Activated CD4-positive, alpha-beta T cell treated with anti-CD3 and anti-CD28 coated beads, Interleukin-2, amount 50 U/mL, for 4 hours (primary cell): Measurements from ENCODE around the gene EXOC3L4.

Experiments
- DNase-seq, 2 experiments: peaks; one replicate each; pipeline ENCODE4 v3.0.0-alpha.2; 2020

EXOC3L4 gene

GRCh38 chr14:103123634-103124500 lies 29.3 kb downstream of the EXOC3L4 start:
- DNase-seq, result no peak

GRCh38 chr14:103124501-103125001 lies 30.0 kb downstream of the EXOC3L4 start:
- no peak for DNase-seq

GRCh38 chr14:103125098-103126070 lies 30.9 kb downstream of the EXOC3L4 start:
- no peak for DNase-seq

GRCh38 chr14:103126088-103126872 lies 31.8 kb downstream of the EXOC3L4 start:
- no peak for DNase-seq

- DNase-seq, result no peak
These were observed 32.4 kb downstream of the EXOC3L4 start for GRCh38 chr14:103126873-103127304.

- DNase-seq, result no peak
These were observed 32.8 kb downstream of the EXOC3L4 start for GRCh38 chr14:103127356-103127755.

GRCh38 chr14:103127861-103128598 lies 33.5 kb downstream of the EXOC3L4 start:
- DNase-seq, result no peak

- DNase-seq, result no peak
These were observed 34.2 kb downstream of the EXOC3L4 start for GRCh38 chr14:103128631-103129300.

- no peak for DNase-seq
These were observed 34.9 kb downstream of the EXOC3L4 start for GRCh38 chr14:103129301-103130016.

GRCh38 chr14:103130017-103130764 lies 35.7 kb downstream of the EXOC3L4 start:
- no peak for DNase-seq

GRCh38 chr14:103130965-103131364 lies 36.4 kb downstream of the EXOC3L4 start:
- no peak for DNase-seq

- DNase-seq, result no peak
These were observed 37.1 kb downstream of the EXOC3L4 start for GRCh38 chr14:103131580-103131979.

- DNase-seq, result no peak
These were observed 38.1 kb downstream of the EXOC3L4 start for GRCh38 chr14:103132381-103133209.

- DNase-seq, result no peak
These were observed 39.0 kb downstream of the EXOC3L4 start for GRCh38 chr14:103133210-103134140.

GRCh38 chr14:103134405-103134804 lies 39.9 kb downstream of the EXOC3L4 start:
- DNase-seq, result no peak

- no peak for DNase-seq
These were observed 40.4 kb downstream of the EXOC3L4 start for GRCh38 chr14:103134919-103135318.
